Neutrophil (primary cell): ENCODE results near the gene ADAMTS14.

Experiments
- H3K27ac ChIP-seq: fragments of 200-600 bp; sonication (generic); 2 replicates; pipeline ENCODE4 v1.5.1; 2016; ENCODE audit warnings: mild to moderate bottlenecking, moderate library complexity
- H3K27me3 ChIP-seq: fragments of 200-600 bp; sonication (generic); 2 replicates; pipeline ENCODE4 v1.6.0; 2016; ENCODE audit warnings: mild to moderate bottlenecking
- H3K36me3 ChIP-seq: fragments of 200-600 bp; sonication (generic); 2 replicates; pipeline ENCODE4 v1.5.1; 2017
- H3K4me1 ChIP-seq, 2 experiments: fragments of 200-600 bp in 1 of 2; sonication (generic) in 1 of 2; 1 replicate in 1 of 2; 2 replicates in 1 of 2; pipeline versions ENCODE4 v1.5.1 to v1.6.1; 2013 to 2016; ENCODE audit warnings: low read depth in 1 of 2, low read length in 1 of 2, mild to moderate bottlenecking in 1 of 2, moderate library complexity in 1 of 2; ENCODE audit not compliant: control insufficient read depth in 1 of 2, insufficient read depth in 1 of 2
- H3K4me3 ChIP-seq, 2 experiments: fragments of 200-600 bp in 1 of 2; sonication (generic) in 1 of 2; 1 replicate in 1 of 2; 2 replicates in 1 of 2; pipeline ENCODE4 v1.5.1; 2013 to 2016; ENCODE audit warnings: low read depth in 1 of 2, low read length in 1 of 2, mild to moderate bottlenecking in 1 of 2, moderate library complexity in 1 of 2
- H3K9me3 ChIP-seq: fragments of 200-600 bp; sonication (generic); 2 replicates; pipeline ENCODE4 v1.5.1; 2016
- CTCF ChIP-seq: fragments of 200-600 bp; sonication (generic); IDR thresholded peaks from 2 replicates; pipeline ENCODE4 v1.5.1; 2016; ENCODE audit warnings: antibody characterized with exemption

ADAMTS14 gene

GRCh38 chr10:70711911-70712310 lies 39.6 kb downstream of the ADAMTS14 start:
- no peak overlapping the region for H3K4me3 ChIP-seq
- no peak for TF ChIP-seq CTCF
- no peaks in the 10 kb centered on the region for H3K36me3 ChIP-seq
- H3K9me3 ChIP-seq, result no peaks in the 10 kb centered on the region
- no peaks in the 10 kb centered on the region for H3K27me3 ChIP-seq
- H3K27ac ChIP-seq, result no peak overlapping the region
- H3K4me1 ChIP-seq, result no peaks in the 10 kb centered on the region

GRCh38 chr10:70714245-70714644 lies 41.9 kb downstream of the ADAMTS14 start:
- no peak overlapping the region for H3K4me3 ChIP-seq
- no peaks in the 10 kb centered on the region for H3K9me3 ChIP-seq
- H3K27me3 ChIP-seq, result no peaks in the 10 kb centered on the region
- H3K27ac ChIP-seq, result no peak overlapping the region
- no peaks in the 10 kb centered on the region for H3K4me1 ChIP-seq
- no peaks in the 10 kb centered on the region for H3K36me3 ChIP-seq
- no peak for TF ChIP-seq CTCF

GRCh38 chr10:70714951-70715350 lies 42.6 kb downstream of the ADAMTS14 start:
- no peaks in the 10 kb centered on the region for H3K36me3 ChIP-seq
- TF ChIP-seq CTCF, result no peak
- no peaks in the 10 kb centered on the region for H3K4me1 ChIP-seq
- no peak overlapping the region for H3K4me3 ChIP-seq
- H3K27me3 ChIP-seq, result no peaks in the 10 kb centered on the region
- H3K27ac ChIP-seq, result no peak overlapping the region
- no peaks in the 10 kb centered on the region for H3K9me3 ChIP-seq

- no peaks in the 10 kb centered on the region for H3K9me3 ChIP-seq
- H3K4me3 ChIP-seq, result no peak overlapping the region
- no peaks in the 10 kb centered on the region for H3K36me3 ChIP-seq
- no peaks in the 10 kb centered on the region for H3K4me1 ChIP-seq
- no peak for TF ChIP-seq CTCF
- H3K27ac ChIP-seq, result no peak overlapping the region
- no peaks in the 10 kb centered on the region for H3K27me3 ChIP-seq
Observed at GRCh38 chr10:70715853-70716795, 43.8 kb downstream of the ADAMTS14 start.

GRCh38 chr10:70722820-70723424 lies 50.6 kb downstream of the ADAMTS14 start:
- Histone ChIP-seq H3K27ac (no peak overlapping the region), H3K4me3 (no peak overlapping the region), H3K9me3 (no peaks in the 10 kb centered on the region), H3K27me3 (no peaks in the 10 kb centered on the region), H3K36me3 (no peaks in the 10 kb centered on the region), H3K4me1 (no peaks in the 10 kb centered on the region)
- TF ChIP-seq CTCF, result no peak
